K562 (cell line): ENCODE measurements around the gene NEMP1. TPM values are rescaled to one million over a fixed set of nuclear protein-coding genes. Genes with fewer than 3 reads are reported as not detected.

ENCODE experiments used
- BACH1 ChIP-seq: fragments of 200-800 bp; sonication (Bioruptor generic); IDR thresholded peaks from 2 replicates; pipeline ENCODE4 v1.6.1; 2016; ENCODE audit warnings: missing genetic modification characterization, missing compliant biosample characterization
- FOXA3 ChIP-seq, 2 experiments: fragments of 450-650 bp in 1 of 2; sonication (generic) in 1 of 2; formaldehyde crosslinking; IDR thresholded peaks in 1 of 2; conservative IDR thresholded peaks in 1 of 2; 2 replicates each; pipeline versions ENCODE4 v1.4.0 to v1.8.0; 2020 to 2022; ENCODE audit warnings: mild to moderate bottlenecking in 2 of 2, missing genetic modification reagents in 1 of 2
- FOXJ2 ChIP-seq: fragments of 200-800 bp; sonication (Bioruptor generic); IDR thresholded peaks from 2 replicates; pipeline ENCODE4 v1.6.1; 2016; ENCODE audit warnings: missing genetic modification characterization, missing compliant biosample characterization
- HDAC8 ChIP-seq: fragments of 450-650 bp; IDR thresholded peaks from 2 replicates; pipeline ENCODE4 v1.6.1; 2016; ENCODE audit warnings: mild to moderate bottlenecking, missing genetic modification characterization, moderate library complexity, missing compliant biosample characterization
- JUND ChIP-seq, 2 experiments: IDR thresholded peaks; 2 replicates in 1 of 2; 3 replicates in 1 of 2; pipeline ENCODE4 v1.6.1; 2011; ENCODE audit warnings: borderline replicate concordance in 2 of 2, low read depth in 2 of 2, low read length in 2 of 2, improper control_type of control experiment in 1 of 2, missing biosample characterization in 1 of 2, missing genetic modification characterization in 1 of 2, missing genetic modification reagents in 1 of 2
- MCM5 ChIP-seq: fragments of 450-650 bp; IDR thresholded peaks from 2 replicates; pipeline ENCODE4 v1.6.1; 2016; ENCODE audit warnings: low read depth
- OTX1 ChIP-seq: fragments of 450-650 bp; formaldehyde crosslinking; IDR thresholded peaks from 2 replicates; pipeline ENCODE4 v1.4.0; 2022; ENCODE audit warnings: mild to moderate bottlenecking
- SMARCA4 ChIP-seq: fragments of 450-650 bp; IDR thresholded peaks from 2 replicates; pipeline ENCODE4 v1.6.1; 2016
- ZNF41 ChIP-seq: fragments of 250-450 bp; sonication (Bioruptor Pico); conservative IDR thresholded peaks from 2 replicates; pipeline ENCODE4 v1.4.0; 2020; ENCODE audit warnings: mild to moderate bottlenecking
- ZNF589 ChIP-seq: fragments of 200-800 bp; sonication (Bioruptor generic); IDR thresholded peaks from 2 replicates; pipeline ENCODE4 v1.6.1; 2016; ENCODE audit warnings: low read depth, missing genetic modification characterization, missing compliant biosample characterization
- polyA plus RNA-seq, 8 experiments: library from polyadenylated mRNA; depleted of rRNA in 4 of 8; stranded (reverse) in 5 of 8; unstranded in 3 of 8; fragments of >200 nt; fragmentation: Nextera tagmentation in 2 of 8; fragmentation: Illumina TruSeq in 1 of 8; extraction: Ambion mirVana in 2 of 8; extraction: Trizol in 1 of 8; gene quantifications; 2 replicates each; pipeline versions ENCODE4 v1.2.1 to v1.2.3, GENCODE V29; 2011 to 2014; ENCODE audit warnings: inconsistent platforms in 1 of 8, missing spikeins in 1 of 8
- total RNA-seq, 7 experiments: library from RNA; depleted of rRNA in 6 of 7; stranded (reverse); fragments of >200 nt in 6 of 7; fragmentation: Illumina TruSeq in 2 of 7; extraction: Trizol in 2 of 7; gene quantifications; 2 replicates each; pipeline versions ENCODE4 v1.2.1 to v1.2.3, GENCODE V29; 2011 to 2021; ENCODE audit warnings: low replicate concordance in 1 of 7
- TF ChIP-seq, protein P1 (sequence below): sonication (generic); formaldehyde crosslinking; IDR thresholded peaks from 2 replicates; pipeline ENCODE4 v1.9.0; 2022; ENCODE audit warnings: mild to moderate bottlenecking, missing genetic modification reagents
- TF ChIP-seq, protein P2 (sequence below): sonication (generic); formaldehyde crosslinking; IDR thresholded peaks from 2 replicates; pipeline ENCODE4 v1.8.0; 2022; ENCODE audit warnings: mild to moderate bottlenecking, missing genetic modification reagents
- TF ChIP-seq, protein P3 (sequence below): fragments of 450-650 bp; IDR thresholded peaks from 2 replicates; pipeline ENCODE4 v1.6.1; 2016; ENCODE audit warnings: low read depth
- TF ChIP-seq, protein P4 (sequence below): sonication (generic); formaldehyde crosslinking; IDR thresholded peaks from 2 replicates; pipeline ENCODE4 v1.8.1; 2023; ENCODE audit warnings: mild to moderate bottlenecking, missing genetic modification reagents, moderate library complexity

NEMP1 gene
- total and polyA plus RNA-seq, 9 of the 15 experiments (the other 6 are each of a cell fraction or from before 2014, with no cell fraction given) = 9.5 to 82.2 (median 41.2) TPM

DNA sequence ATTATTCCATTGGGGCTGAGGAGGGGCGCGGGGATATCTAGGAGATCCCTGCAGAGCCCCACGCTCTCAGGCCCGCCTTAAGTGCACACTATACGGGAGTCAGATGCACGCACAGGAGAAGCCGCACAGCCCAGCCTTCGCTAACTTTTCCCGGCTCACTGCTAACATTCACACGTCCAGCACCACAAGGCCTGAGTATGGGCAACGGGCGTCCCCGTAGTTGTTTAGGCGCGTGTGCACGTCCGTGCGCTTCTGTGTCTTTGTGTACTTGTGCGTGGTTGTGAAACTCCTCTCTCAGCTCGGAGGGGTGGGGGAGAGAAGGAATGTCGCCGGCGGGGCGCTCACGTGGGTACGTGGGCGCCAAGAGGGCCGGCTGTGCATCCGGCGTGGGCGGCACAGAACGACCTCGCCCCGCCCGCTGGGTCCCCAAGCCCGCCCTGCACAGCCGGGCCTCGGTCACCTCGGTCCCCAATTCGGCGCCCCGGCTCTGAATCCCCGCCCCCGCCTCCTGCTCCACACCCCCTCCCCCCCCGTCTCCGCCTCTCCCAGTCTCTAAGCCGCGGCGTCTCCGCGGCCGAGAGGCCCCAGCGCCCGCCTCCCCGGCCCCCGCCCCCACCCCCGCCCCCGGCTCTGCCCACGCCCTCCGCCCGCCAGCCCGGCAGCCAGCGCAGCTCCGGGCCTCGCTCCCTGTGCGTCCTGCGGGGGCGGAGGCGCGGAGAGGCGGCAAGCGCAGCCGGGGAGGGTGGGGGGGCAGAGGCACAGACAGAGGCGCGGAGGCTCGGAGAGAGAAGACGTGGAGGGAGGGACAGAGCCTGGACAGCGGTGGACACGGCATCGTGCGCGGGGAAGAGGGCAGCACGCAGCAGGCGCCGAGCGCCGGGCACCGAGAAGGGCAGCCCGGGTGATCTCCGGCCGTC, 10.0 kb upstream of the NEMP1 start, which contains the start of gene NAB2 (continued):
- TF ChIP-seq, protein P1, sequence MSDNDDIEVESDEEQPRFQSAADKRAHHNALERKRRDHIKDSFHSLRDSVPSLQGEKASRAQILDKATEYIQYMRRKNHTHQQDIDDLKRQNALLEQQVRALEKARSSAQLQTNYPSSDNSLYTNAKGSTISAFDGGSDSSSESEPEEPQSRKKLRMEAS (CRISPR knock-in tag) = peak; percentile 87
- 0 out of 2 replicates have a peak, but pooled peaks have one; percentile 40 for TF ChIP-seq FOXJ2 (tag)
- TF ChIP-seq, protein P2, sequence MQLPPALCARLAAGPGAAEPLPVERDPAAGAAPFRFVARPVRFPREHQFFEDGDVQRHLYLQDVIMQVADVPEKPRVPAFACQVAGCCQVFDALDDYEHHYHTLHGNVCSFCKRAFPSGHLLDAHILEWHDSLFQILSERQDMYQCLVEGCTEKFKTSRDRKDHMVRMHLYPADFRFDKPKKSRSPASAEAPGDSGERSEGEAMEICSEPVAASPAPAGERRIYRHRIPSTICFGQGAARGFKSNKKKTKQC (CRISPR knock-in tag) = peak; percentile 83
- TF ChIP-seq OTX1 (CRISPR knock-in tag) = peak; percentile 64; the same call in 1 of the 2 replicates
- 0 out of 2 replicates have a peak, but pooled peaks have one; percentile 22 for TF ChIP-seq HDAC8 (tag)
- TF ChIP-seq, protein P3, sequence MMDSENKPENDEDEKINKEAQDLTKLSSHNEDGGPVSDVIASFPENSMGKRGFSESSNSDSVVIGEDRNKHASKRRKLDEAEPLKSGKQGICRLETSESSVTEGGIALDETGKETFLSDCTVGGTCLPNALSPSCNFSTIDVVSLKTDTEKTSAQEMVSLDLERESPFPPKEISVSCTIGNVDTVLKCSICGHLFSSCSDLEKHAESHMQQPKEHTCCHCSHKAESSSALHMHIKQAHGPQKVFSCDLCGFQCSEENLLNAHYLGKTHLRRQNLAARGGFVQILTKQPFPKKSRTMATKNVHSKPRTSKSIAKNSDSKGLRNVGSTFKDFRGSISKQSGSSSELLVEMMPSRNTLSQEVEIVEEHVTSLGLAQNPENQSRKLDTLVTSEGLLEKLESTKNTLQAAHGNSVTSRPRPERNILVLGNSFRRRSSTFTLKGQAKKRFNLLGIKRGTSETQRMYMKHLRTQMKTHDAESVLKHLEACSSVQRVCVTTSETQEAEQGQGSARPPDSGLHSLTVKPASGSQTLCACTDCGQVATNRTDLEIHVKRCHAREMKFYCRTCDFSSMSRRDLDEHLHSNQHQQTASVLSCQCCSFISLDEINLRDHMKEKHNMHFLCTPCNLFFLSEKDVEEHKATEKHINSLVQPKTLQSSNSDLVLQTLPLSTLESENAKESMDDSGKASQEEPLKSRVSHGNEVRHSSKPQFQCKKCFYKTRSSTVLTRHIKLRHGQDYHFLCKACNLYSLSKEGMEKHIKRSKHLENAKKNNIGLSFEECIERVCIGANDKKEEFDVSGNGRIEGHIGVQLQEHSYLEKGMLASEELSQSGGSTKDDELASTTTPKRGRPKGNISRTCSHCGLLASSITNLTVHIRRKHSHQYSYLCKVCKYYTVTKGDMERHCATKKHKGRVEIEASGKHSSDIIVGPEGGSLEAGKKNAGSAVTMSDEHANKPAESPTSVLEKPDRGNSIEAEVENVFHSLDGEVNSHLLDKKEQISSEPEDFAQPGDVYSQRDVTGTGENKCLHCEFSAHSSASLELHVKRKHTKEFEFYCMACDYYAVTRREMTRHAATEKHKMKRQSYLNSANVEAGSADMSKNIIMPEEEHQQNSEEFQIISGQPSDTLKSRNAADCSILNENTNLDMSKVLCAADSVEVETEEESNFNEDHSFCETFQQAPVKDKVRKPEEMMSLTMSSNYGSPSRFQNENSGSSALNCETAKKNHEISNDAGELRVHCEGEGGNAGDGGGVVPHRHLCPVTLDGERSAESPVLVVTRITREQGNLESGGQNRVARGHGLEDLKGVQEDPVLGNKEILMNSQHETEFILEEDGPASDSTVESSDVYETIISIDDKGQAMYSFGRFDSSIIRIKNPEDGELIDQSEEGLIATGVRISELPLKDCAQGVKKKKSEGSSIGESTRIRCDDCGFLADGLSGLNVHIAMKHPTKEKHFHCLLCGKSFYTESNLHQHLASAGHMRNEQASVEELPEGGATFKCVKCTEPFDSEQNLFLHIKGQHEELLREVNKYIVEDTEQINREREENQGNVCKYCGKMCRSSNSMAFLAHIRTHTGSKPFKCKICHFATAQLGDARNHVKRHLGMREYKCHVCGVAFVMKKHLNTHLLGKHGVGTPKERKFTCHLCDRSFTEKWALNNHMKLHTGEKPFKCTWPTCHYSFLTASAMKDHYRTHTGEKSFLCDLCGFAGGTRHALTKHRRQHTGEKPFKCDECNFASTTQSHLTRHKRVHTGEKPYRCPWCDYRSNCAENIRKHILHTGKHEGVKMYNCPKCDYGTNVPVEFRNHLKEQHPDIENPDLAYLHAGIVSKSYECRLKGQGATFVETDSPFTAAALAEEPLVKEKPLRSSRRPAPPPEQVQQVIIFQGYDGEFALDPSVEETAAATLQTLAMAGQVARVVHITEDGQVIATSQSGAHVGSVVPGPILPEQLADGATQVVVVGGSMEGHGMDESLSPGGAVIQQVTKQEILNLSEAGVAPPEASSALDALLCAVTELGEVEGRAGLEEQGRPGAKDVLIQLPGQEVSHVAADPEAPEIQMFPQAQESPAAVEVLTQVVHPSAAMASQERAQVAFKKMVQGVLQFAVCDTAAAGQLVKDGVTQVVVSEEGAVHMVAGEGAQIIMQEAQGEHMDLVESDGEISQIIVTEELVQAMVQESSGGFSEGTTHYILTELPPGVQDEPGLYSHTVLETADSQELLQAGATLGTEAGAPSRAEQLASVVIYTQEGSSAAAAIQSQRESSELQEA = peak; percentile 30; the same call in 1 of the 2 replicates
- TF ChIP-seq JUND (IDR thresholded peaks at IDR 0.05; ENCODE audit: borderline replicate concordance, low read depth, low read length) = peak; percentile 29
- peak; percentile 44; the same call in 2 of the 3 replicates for TF ChIP-seq JUND (tag; IDR thresholded peaks at IDR 0.05; ENCODE audit: borderline replicate concordance, low read depth, low read length)
- TF ChIP-seq FOXA3 (CRISPR knock-in tag; conservative IDR thresholded peaks at IDR 0.05 in 1 of 2, IDR thresholded peaks at IDR 0.05 in 1 of 2) = peak in 1 of 2 experiments; percentile 78; a peak in 2 of 4 replicates
- 0 out of 2 replicates have a peak, but pooled peaks have one; percentile 8 for TF ChIP-seq ZNF589 (CRISPR knock-in tag)
- no peak for TF ChIP-seq BACH1 (tag)
- TF ChIP-seq SMARCA4 = no peak; the same call in 1 of the 2 replicates
- no peak for TF ChIP-seq MCM5
- TF ChIP-seq, protein P4, sequence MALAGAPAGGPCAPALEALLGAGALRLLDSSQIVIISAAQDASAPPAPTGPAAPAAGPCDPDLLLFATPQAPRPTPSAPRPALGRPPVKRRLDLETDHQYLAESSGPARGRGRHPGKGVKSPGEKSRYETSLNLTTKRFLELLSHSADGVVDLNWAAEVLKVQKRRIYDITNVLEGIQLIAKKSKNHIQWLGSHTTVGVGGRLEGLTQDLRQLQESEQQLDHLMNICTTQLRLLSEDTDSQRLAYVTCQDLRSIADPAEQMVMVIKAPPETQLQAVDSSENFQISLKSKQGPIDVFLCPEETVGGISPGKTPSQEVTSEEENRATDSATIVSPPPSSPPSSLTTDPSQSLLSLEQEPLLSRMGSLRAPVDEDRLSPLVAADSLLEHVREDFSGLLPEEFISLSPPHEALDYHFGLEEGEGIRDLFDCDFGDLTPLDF (CRISPR knock-in tag) = peak; percentile 69; the same call in 1 of the 2 replicates
- TF ChIP-seq ZNF41 (CRISPR knock-in tag) = no peak
